Liver (tissue), 9 donors: ENCODE measurements around the gene PCNX2. TPM values are rescaled to one million over a fixed set of nuclear protein-coding genes. Genes with fewer than 3 reads are reported as not detected.
A peak's percentile ranks its signal among the peaks of the same experiment; 100 is the strongest.

Experiments used
- DNase-seq: peaks from one replicate; pipeline ENCODE4 v3.0.0-alpha.2; 2017; ENCODE audit warnings: low spot score
- H3K27ac ChIP-seq, 2 donors: one replicate each; pipeline ENCODE4 v1.7.0; 2013; ENCODE audit warnings: inconsistent platforms in 2 of 2, low read length in 2 of 2, control low read depth in 1 of 2, low read depth in 1 of 2, mild to moderate bottlenecking in 1 of 2
- H3K27me3 ChIP-seq, 4 donors: one replicate each; pipeline versions ENCODE4 v1.6.1 to v1.7.0; 2013; ENCODE audit warnings: low read length in 3 of 4, inconsistent platforms in 1 of 4, mild to moderate bottlenecking in 1 of 4, moderate library complexity in 1 of 4; ENCODE audit not compliant: control insufficient read depth in 4 of 4, insufficient read depth in 4 of 4
- H3K36me3 ChIP-seq, 4 donors: one replicate each; pipeline versions ENCODE4 v1.6.1 to v1.7.0; 2013; ENCODE audit warnings: low read length in 3 of 4, mild to moderate bottlenecking in 3 of 4, low read depth in 1 of 4, moderate library complexity in 1 of 4; ENCODE audit not compliant: control insufficient read depth in 4 of 4, insufficient read depth in 3 of 4
- H3K4me1 ChIP-seq, 4 donors: one replicate each; pipeline versions ENCODE4 v1.6.1 to v1.7.0; 2013; ENCODE audit warnings: low read length in 3 of 4, mild to moderate bottlenecking in 3 of 4, moderate library complexity in 1 of 4; ENCODE audit not compliant: control insufficient read depth in 4 of 4, insufficient read depth in 4 of 4
- H3K4me3 ChIP-seq, 3 donors: one replicate each; pipeline versions ENCODE4 v1.6.1 to v1.7.0; 2013; ENCODE audit warnings: low read length in 3 of 3, control low read depth in 1 of 3, low read depth in 1 of 3, mild to moderate bottlenecking in 1 of 3
- H3K9ac ChIP-seq, 2 donors: one replicate each; pipeline ENCODE4 v1.7.0; 2013; ENCODE audit warnings: low read length in 2 of 2, mild to moderate bottlenecking in 2 of 2, moderate library complexity in 2 of 2, control low read depth in 1 of 2, low read depth in 1 of 2
- H3K9me3 ChIP-seq, 4 donors: one replicate each; pipeline versions ENCODE4 v1.6.1 to v1.7.0; 2013; ENCODE audit warnings: low read length in 3 of 4; ENCODE audit not compliant: control insufficient read depth in 4 of 4
- ATF3 ChIP-seq: IDR thresholded peaks from 2 replicates; pipeline ENCODE4 v1.6.1; 2016; ENCODE audit warnings: antibody characterized with exemption
- CTCF ChIP-seq: fragments of 150-350 bp; IDR thresholded peaks from 2 replicates; pipeline ENCODE4 v1.5.1; 2017; ENCODE audit warnings: improper control_type of control experiment, low read depth, low read length; ENCODE audit not compliant: missing input control
- EGR1 ChIP-seq, 2 donors: IDR thresholded peaks; 2 replicates each; pipeline ENCODE4 v1.6.1; 2016 to 2018; ENCODE audit warnings: antibody characterized with exemption in 2 of 2, low read depth in 2 of 2
- FOXA2 ChIP-seq: IDR thresholded peaks from 2 replicates; pipeline ENCODE4 v1.6.1; 2016; ENCODE audit warnings: antibody characterized with exemption
- GABPA ChIP-seq, 2 donors: IDR thresholded peaks in 1 of 2; conservative IDR thresholded peaks in 1 of 2; 2 replicates each; pipeline ENCODE4 v1.6.1; 2016; ENCODE audit warnings: antibody characterized with exemption in 2 of 2, mild to moderate bottlenecking in 1 of 2, moderate library complexity in 1 of 2
- HNF4A ChIP-seq, 2 donors: conservative IDR thresholded peaks; 2 replicates each; pipeline ENCODE4 v1.6.1; 2016; ENCODE audit warnings: antibody characterized with exemption in 2 of 2, mild to moderate bottlenecking in 2 of 2
- HNF4G ChIP-seq: IDR thresholded peaks from 2 replicates; pipeline ENCODE4 v1.6.1; 2016; ENCODE audit warnings: antibody characterized with exemption
- JUND ChIP-seq, 2 donors: IDR thresholded peaks; 2 replicates each; pipeline ENCODE4 v1.6.1; 2016; ENCODE audit warnings: antibody characterized with exemption in 2 of 2
- NR2F2 ChIP-seq: IDR thresholded peaks from 2 replicates; pipeline ENCODE4 v1.6.1; 2016; ENCODE audit warnings: antibody characterized with exemption
- RAD21 ChIP-seq, 2 donors: IDR thresholded peaks; 2 replicates each; pipeline ENCODE4 v1.6.1; 2016; ENCODE audit warnings: antibody characterized with exemption in 2 of 2, mild to moderate bottlenecking in 2 of 2
- REST ChIP-seq: IDR thresholded peaks from 2 replicates; pipeline ENCODE4 v1.6.1; 2016; ENCODE audit warnings: antibody characterized with exemption, mild to moderate bottlenecking
- RXRA ChIP-seq, 2 donors: IDR thresholded peaks; 2 replicates each; pipeline ENCODE4 v1.6.1; 2017 to 2018; ENCODE audit warnings: antibody characterized with exemption in 2 of 2, mild to moderate bottlenecking in 1 of 2
- SP1 ChIP-seq: IDR thresholded peaks from 2 replicates; pipeline ENCODE4 v1.6.1; 2018; ENCODE audit warnings: antibody characterized with exemption, mild to moderate bottlenecking
- TAF1 ChIP-seq: conservative IDR thresholded peaks from 2 replicates; pipeline ENCODE4 v1.6.1; 2016; ENCODE audit warnings: antibody characterized with exemption, mild to moderate bottlenecking
- YY1 ChIP-seq: IDR thresholded peaks from 2 replicates; pipeline ENCODE4 v1.6.1; 2016; ENCODE audit warnings: antibody characterized with exemption, mild to moderate bottlenecking
- ZBTB33 ChIP-seq: IDR thresholded peaks from 2 replicates; pipeline ENCODE4 v1.6.1; 2016; ENCODE audit warnings: antibody characterized with exemption
- WGBS: extraction: QIAGEN DNeasy Blood & Tissue Kit; methylation state at CpG from one replicate; pipeline ENCODE4 v1.1.7; 2013; 5-methylcytosine and 5-hydroxymethylcytosine counted together
- polyA plus RNA-seq, 2 donors: library from polyadenylated mRNA; stranded (reverse) in 1 of 2; unstranded in 1 of 2; fragments of 200-250 nt in 1 of 2; fragments of >200 nt in 1 of 2; fragmentation: Nextera tagmentation in 1 of 2; extraction: Ambion mirVana in 1 of 2; gene quantifications; one replicate each; pipeline versions ENCODE4 v1.2.1 to v1.2.3, GENCODE V29; 2013 to 2015
- total RNA-seq, 2 donors: library from RNA; depleted of rRNA; stranded (reverse); fragments of >200 nt; gene quantifications; one replicate each; pipeline ENCODE4 v1.2.3, GENCODE V29; 2014
- donor health status: healthy.
- donor health status: healthy.
- donor health status: healthy.
- donor health status: healthy.
- donor health status: healthy.

The PCNX2 gene
- total and polyA plus RNA-seq, 4 donors = 0.20 to 3.1 (median 0.92) TPM

- 60% methylated on average over 4 of the region's 4 CpGs for WGBS
- DNase-seq = no peak
- no peaks in the 10 kb centered on the region for H3K9me3 ChIP-seq
- no peaks in the 10 kb centered on the region for H3K36me3 ChIP-seq
- no peak overlapping the region for H3K27ac ChIP-seq
- TF ChIP-seq HNF4G = no peak
- TF ChIP-seq GABPA (IDR thresholded peaks at IDR 0.05 in 1 of 2, conservative IDR thresholded peaks at IDR 0.05 in 1 of 2) = no peak
- peak in 1 of 2 donors; percentile 7 for TF ChIP-seq HNF4A (conservative IDR thresholded peaks at IDR 0.05)
- peak in 1 of 2 donors; percentile 64 for TF ChIP-seq EGR1 (IDR thresholded peaks at IDR 0.05; ENCODE audit: low read depth in 2 of 2)
- TF ChIP-seq CTCF = no peak
- no peak for TF ChIP-seq RAD21 (IDR thresholded peaks at IDR 0.05)
- TF ChIP-seq YY1 = no peak
- no peak for TF ChIP-seq REST
- no peak for TF ChIP-seq NR2F2
- TF ChIP-seq RXRA (IDR thresholded peaks at IDR 0.05) = no peak
- no peak for TF ChIP-seq ATF3
- no peak for TF ChIP-seq ZBTB33
- no peak for TF ChIP-seq JUND (IDR thresholded peaks at IDR 0.05)
- no peak for TF ChIP-seq FOXA2
- peaks cover 0 to 6% (median 0%) of the 10 kb centered on the region in 4 donors for H3K27me3 ChIP-seq
- H3K4me1 ChIP-seq = no peaks in the 10 kb centered on the region
- H3K9ac ChIP-seq = no peak overlapping the region
- H3K4me3 ChIP-seq = no peak overlapping the region
These were observed 262.6 kb downstream of the PCNX2 start for GRCh38 chr1:233032916-233033315.

- no peaks in the 10 kb centered on the region for H3K4me1 ChIP-seq
- H3K4me3 ChIP-seq = no peak overlapping the region
- H3K36me3 ChIP-seq = no peaks in the 10 kb centered on the region
- no peak overlapping the region for H3K27ac ChIP-seq
- TF ChIP-seq FOXA2 = no peak
- TF ChIP-seq EGR1 (IDR thresholded peaks at IDR 0.05; ENCODE audit: low read depth in 2 of 2) = no peak
- no peak for TF ChIP-seq ZBTB33
- TF ChIP-seq SP1 = no peak
- no peak for TF ChIP-seq HNF4G
- no peak for TF ChIP-seq ATF3
- TF ChIP-seq TAF1 = no peak
- no peak for TF ChIP-seq YY1
- no peak for TF ChIP-seq JUND (IDR thresholded peaks at IDR 0.05)
- no peak for TF ChIP-seq GABPA (IDR thresholded peaks at IDR 0.05 in 1 of 2, conservative IDR thresholded peaks at IDR 0.05 in 1 of 2)
- TF ChIP-seq RAD21 (IDR thresholded peaks at IDR 0.05) = no peak
- TF ChIP-seq NR2F2 = no peak
- H3K9me3 ChIP-seq = no peaks in the 10 kb centered on the region
- no peak overlapping the region for H3K9ac ChIP-seq
- WGBS = 84% methylated on average over 3 of the region's 3 CpGs
- H3K27me3 ChIP-seq = peaks cover 0 to 6% (median 0%) of the 10 kb centered on the region in 4 donors
- no peak for DNase-seq
These were observed 264.0 kb downstream of the PCNX2 start for GRCh38 chr1:233031521-233031920.
